ENCODE results near the gene TMEM255B. TPM values are rescaled to one million over a fixed set of nuclear protein-coding genes. Genes with fewer than 3 reads are reported as not detected.

TMEM255B gene
- total and polyA plus RNA-seq, 2 donors (not counting 3 experiments of a cell fraction or from before 2014, with no cell fraction given) = 105 to 121 TPM

- ChIA-PET POLR2A (no interaction called here), CTCF (interaction anchor here (3.1 to 5.4 kb wide), 2 partner anchors 85 to 128 kb away, joined by 12 to 21 read pairs; no protein-coding TSS in a partner anchor)
- no peak overlapping the region for H3K27ac ChIP-seq (ENCODE audit: insufficient read depth, low read depth, low read length)
Observed at GRCh38 chr13:113819341-113819730, 60.3 kb downstream of the TMEM255B start.

More at GRCh38 chr13:113819341-113819730, 60.3 kb downstream of the TMEM255B start:
- DNase-seq (ENCODE audit: low read depth, low spot score) = no peak
- no TSS peak for BruUV-seq (replicated peaks)
- Histone ChIP-seq H3K9me1 (replicated peaks; ENCODE audit: control insufficient read depth, extremely low read depth, insufficient read depth, low read length) (no peaks in the 10 kb centered on the region), H3K4me3 (replicated peaks in 1 of 3; ENCODE audit: insufficient read depth in 1 of 3, low read depth in 1 of 3, low read length in 3 of 3) (no peak overlapping the region), H3K4me1 (ENCODE audit: control insufficient read depth, extremely low read depth, insufficient read depth, low read length) (peaks cover 6% of the 10 kb centered on the region), H3K4me2 (ENCODE audit: insufficient read depth, low read length) (no peak overlapping the region), H3K27me3 (ENCODE audit: control insufficient read depth in 2 of 2, insufficient read depth in 2 of 2, low read length in 2 of 2) (no peaks in the 10 kb centered on the region), H4K20me1 (replicated peaks; ENCODE audit: control insufficient read depth, extremely low read depth, insufficient read depth, low read length) (no peaks in the 10 kb centered on the region), H3K36me3 (ENCODE audit: control insufficient read depth in 2 of 2, extremely low read depth in 1 of 2, insufficient read depth in 2 of 2, low read length in 2 of 2) (peaks cover 0 to 11% of the 10 kb centered on the region in 2 experiments), H3K9ac (replicated peaks; ENCODE audit: extremely low read depth, insufficient read depth, low read length) (no peak overlapping the region), H3K79me2 (ENCODE audit: control insufficient read depth, insufficient read depth, low read length) (no peaks in the 10 kb centered on the region), H2AFZ (ENCODE audit: low read depth, low read length) (no peak overlapping the region), H3K9me3 (replicated peaks; ENCODE audit: control insufficient read depth, insufficient read depth, low read length) (no peaks in the 10 kb centered on the region)
- intact Hi-C loops (cut with micrococcal nuclease) = loop anchor here (5.0 kb wide), 1 partner anchor 298 kb away; no protein-coding TSS in a partner anchor
- FAIRE-seq = no peak
- dilution Hi-C loops (cut with MboI; ENCODE audit: extremely low pct_ligation_motif_present, low sequenced_read_pairs) = no loop called here
- TF ChIP-seq EZH2 (IDR thresholded peaks at IDR 0.05; ENCODE audit: borderline replicate concordance, low read depth, low read length, severe bottlenecking) (no peak), JUN (IDR thresholded peaks at IDR 0.05; ENCODE audit: borderline replicate concordance, insufficient read depth, insufficient read length, low read depth) (no peak), MYC (IDR thresholded peaks at IDR 0.05; ENCODE audit: low read depth, low read length) (no peak), POLR2AphosphoS5 (IDR thresholded peaks at IDR 0.05; ENCODE audit: insufficient read depth, low read depth, low read length) (no peak), MAX (IDR thresholded peaks at IDR 0.05; ENCODE audit: insufficient read depth, insufficient read length) (no peak), POLR2A (IDR thresholded peaks at IDR 0.05; ENCODE audit: low read depth, low read length) (no peak), CTCF (IDR thresholded peaks at IDR 0.05; ENCODE audit: extremely low read depth in 1 of 2, insufficient read depth in 1 of 2, low read depth in 1 of 2, low read length in 2 of 2) (no peak), FOS (IDR thresholded peaks at IDR 0.05; ENCODE audit: borderline replicate concordance, insufficient read depth, low read length) (no peak), GATA2 (IDR thresholded peaks at IDR 0.05; ENCODE audit: insufficient read depth, insufficient read length, low read depth, low read length) (no peak)
